ENCODE results near the gene LLGL2.

- TF ChIP-seq, protein P1, sequence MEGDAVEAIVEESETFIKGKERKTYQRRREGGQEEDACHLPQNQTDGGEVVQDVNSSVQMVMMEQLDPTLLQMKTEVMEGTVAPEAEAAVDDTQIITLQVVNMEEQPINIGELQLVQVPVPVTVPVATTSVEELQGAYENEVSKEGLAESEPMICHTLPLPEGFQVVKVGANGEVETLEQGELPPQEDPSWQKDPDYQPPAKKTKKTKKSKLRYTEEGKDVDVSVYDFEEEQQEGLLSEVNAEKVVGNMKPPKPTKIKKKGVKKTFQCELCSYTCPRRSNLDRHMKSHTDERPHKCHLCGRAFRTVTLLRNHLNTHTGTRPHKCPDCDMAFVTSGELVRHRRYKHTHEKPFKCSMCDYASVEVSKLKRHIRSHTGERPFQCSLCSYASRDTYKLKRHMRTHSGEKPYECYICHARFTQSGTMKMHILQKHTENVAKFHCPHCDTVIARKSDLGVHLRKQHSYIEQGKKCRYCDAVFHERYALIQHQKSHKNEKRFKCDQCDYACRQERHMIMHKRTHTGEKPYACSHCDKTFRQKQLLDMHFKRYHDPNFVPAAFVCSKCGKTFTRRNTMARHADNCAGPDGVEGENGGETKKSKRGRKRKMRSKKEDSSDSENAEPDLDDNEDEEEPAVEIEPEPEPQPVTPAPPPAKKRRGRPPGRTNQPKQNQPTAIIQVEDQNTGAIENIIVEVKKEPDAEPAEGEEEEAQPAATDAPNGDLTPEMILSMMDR (IDR thresholded peaks at IDR 0.05), result no peak
- no peak for TF ChIP-seq POLR2A (IDR thresholded peaks at IDR 0.05)
Observed at GRCh38 chr17:75530837-75531720, 5.6 kb downstream of the LLGL2 start.

Measured in esophagus squamous epithelium (tissue), 4 donors.